T-helper 2 cell treated with Interferon-gamma antibody and Interleukin-4, amounts not matched to agents 100 ng/mL and 5 ng/mL, for 36 hours (primary cell): ENCODE data around the gene CACNA2D4. TPM values are rescaled to one million over a fixed set of nuclear protein-coding genes. Genes with fewer than 3 reads are reported as not detected.

Experiments used
- intact Hi-C: fragments of 100-400 bp; cut with micrococcal nuclease; formaldehyde crosslinking; loops from one replicate; pipeline ENCODE4 v1.15.1; 2023
- total RNA-seq: library from RNA; stranded (reverse); gene quantifications from 2 replicates; pipeline ENCODE4 v1.2.3, GENCODE V29; 2022

The CACNA2D4 gene
- total RNA-seq, 1 donor from 2014 or later = 15.3 TPM

- intact Hi-C loops = loop anchor here (1.0 kb wide), 1 partner anchor 7 kb away; no protein-coding TSS in a partner anchor
Measured at GRCh38 chr12:1803736-1804135, 114.7 kb downstream of the CACNA2D4 start.

- intact Hi-C loops = no loop called here
Measured at GRCh38 chr12:1801303-1801975, 117.0 kb downstream of the CACNA2D4 start.

- intact Hi-C loops = no loop called here
Measured at GRCh38 chr12:1800401-1801302, 117.8 kb downstream of the CACNA2D4 start.

- intact Hi-C loops = no loop called here
Measured at GRCh38 chr12:1799882-1800400, 118.5 kb downstream of the CACNA2D4 start.

- intact Hi-C loops = no loop called here
Measured at GRCh38 chr12:1799051-1799881, 119.2 kb downstream of the CACNA2D4 start.

GRCh38 chr12:1798641-1799020 is 119.8 kb downstream of the CACNA2D4 start:
- intact Hi-C loops = no loop called here

- intact Hi-C loops = no loop called here
Measured at GRCh38 chr12:1797991-1798640, 120.3 kb downstream of the CACNA2D4 start.

- intact Hi-C loops = no loop called here
Measured at GRCh38 chr12:1797011-1797901, 121.2 kb downstream of the CACNA2D4 start.

- intact Hi-C loops = loop anchor here (1.0 kb wide), 4 partner anchors 8 to 238 kb away; partner anchors contain the start of gene DCP1B
Measured at GRCh38 chr12:1796515-1797010, 121.9 kb downstream of the CACNA2D4 start.

- intact Hi-C loops = loop anchor here (1.0 kb wide), 4 partner anchors 8 to 238 kb away; partner anchors contain the start of gene DCP1B
Measured at GRCh38 chr12:1795785-1796514, 122.5 kb downstream of the CACNA2D4 start.

- intact Hi-C loops = no loop called here
Measured at GRCh38 chr12:1795221-1795784, 123.1 kb downstream of the CACNA2D4 start.

- intact Hi-C loops = no loop called here
Measured at GRCh38 chr12:1794440-1795090, 123.9 kb downstream of the CACNA2D4 start.

- intact Hi-C loops = no loop called here
Measured at GRCh38 chr12:1793426-1794210, 124.8 kb downstream of the CACNA2D4 start.

GRCh38 chr12:1792406-1792805 is 126.0 kb downstream of the CACNA2D4 start:
- intact Hi-C loops = no loop called here

GRCh38 chr12:1791104-1791841 is 127.2 kb downstream of the CACNA2D4 start:
- intact Hi-C loops = loop anchor here (1.0 kb wide), 2 partner anchors 139 to 157 kb away; no protein-coding TSS in a partner anchor

- intact Hi-C loops = no loop called here
Measured at GRCh38 chr12:1790444-1790843, 128.0 kb downstream of the CACNA2D4 start.
